GM12878 (cell line): Measurements from ENCODE around the gene ALG12. TPM values are rescaled to one million over a fixed set of nuclear protein-coding genes. Genes with fewer than 3 reads are reported as not detected.

Source experiments
- ATAC-seq: fragments of 200-7000 bp; cut with Tn5 transposase; 3 replicates; pipeline ENCODE4 v1.9.1; 2020; ENCODE audit warnings: mild to moderate bottlenecking, moderate library complexity
- BruUV-seq: library from RNA; stranded (reverse); fragments of 400-500 nt; replicated peaks from 2 replicates; lab custom pipeline; 2021; lab: Mats Ljungman, UMichigan
- CTCF ChIA-PET: fragments of 300-600 bp; sonication (Branson Sonifier 250); formaldehyde crosslinking; extraction: SDS; loops from one replicate; lab custom pipeline; 2021; ENCODE audit warnings: inconsistent platforms; lab: Yijun Ruan, JAX
- POLR2A ChIA-PET: fragments of 350-600 bp; formaldehyde crosslinking; extraction: SDS; loops from one replicate; lab custom pipeline; 2021; ENCODE audit warnings: inconsistent platforms; lab: Charles Lee
- RAD21 ChIA-PET: fragments of 300-600 bp; sonication (Branson Sonifier 250); formaldehyde crosslinking; loops from one replicate; lab custom pipeline; 2023; ENCODE audit warnings: antibody characterized with exemption; ENCODE audit not compliant: unreplicated experiment; lab: Charles Lee
- SMC1A ChIA-PET: fragments of 300-600 bp; sonication (Branson Sonifier 250); formaldehyde crosslinking; loops from one replicate; lab custom pipeline; 2023; ENCODE audit not compliant: unreplicated experiment, uncharacterized antibody; lab: Charles Lee
- DNase-seq: peaks from one replicate; pipeline ENCODE4 v3.0.0-alpha.2; 2011; ENCODE audit warnings: low read depth, low spot score
- FAIRE-seq: peaks from 3 replicates; lab custom pipeline; 2011; peaks lifted over from hg19 to GRCh38; lab: Jason Lieb, UNC
- H2AFZ ChIP-seq: 2 replicates; pipeline ENCODE4 v1.6.0; 2011; ENCODE audit warnings: low read depth, low read length, control low read depth; ENCODE audit not compliant: control insufficient read depth
- H3K27ac ChIP-seq: 2 replicates; pipeline ENCODE4 v1.5.1; 2011; ENCODE audit warnings: control low read depth; ENCODE audit not compliant: control insufficient read depth, insufficient read depth
- H3K27me3 ChIP-seq, 2 experiments: replicated peaks in 1 of 2; 2 replicates each; pipeline versions ENCODE4 v1.6.0 to v1.6.1; 2011; ENCODE audit warnings: low read length in 1 of 2; ENCODE audit not compliant: control insufficient read depth in 2 of 2, insufficient read depth in 2 of 2
- H3K36me3 ChIP-seq, 2 experiments: 2 replicates each; pipeline ENCODE4 v1.5.1; 2011; ENCODE audit warnings: low read length in 1 of 2; ENCODE audit not compliant: control insufficient read depth in 2 of 2, insufficient read depth in 2 of 2
- H3K4me1 ChIP-seq: 2 replicates; pipeline ENCODE4 v1.6.1; 2011; ENCODE audit warnings: mild to moderate bottlenecking, low read length, moderate library complexity, mixed read lengths; ENCODE audit not compliant: control insufficient read depth, insufficient read depth
- H3K4me2 ChIP-seq: 2 replicates; pipeline ENCODE4 v1.6.0; 2011; ENCODE audit warnings: control low read depth; ENCODE audit not compliant: control insufficient read depth, insufficient read depth
- H3K4me3 ChIP-seq: fragments of 200-600 bp; sonication (generic); 2 replicates; pipeline ENCODE4 v1.5.1; 2016
- H3K79me2 ChIP-seq: 2 replicates; pipeline ENCODE4 v1.6.0; 2011; ENCODE audit warnings: low read length; ENCODE audit not compliant: control insufficient read depth, insufficient read depth
- H3K9ac ChIP-seq: 2 replicates; pipeline ENCODE4 v1.8.0; 2011; ENCODE audit warnings: low read length, control low read depth, mixed read lengths; ENCODE audit not compliant: control insufficient read depth, insufficient read depth
- H3K9me3 ChIP-seq: replicated peaks from 3 replicates; pipeline ENCODE4 v1.5.1; 2011; ENCODE audit warnings: mild to moderate bottlenecking, low read length; ENCODE audit not compliant: control insufficient read depth, insufficient read depth
- H4K20me1 ChIP-seq: 2 replicates; pipeline ENCODE4 v1.6.0; 2011; ENCODE audit not compliant: control insufficient read depth, insufficient read depth
- ASH2L ChIP-seq: fragments of 300-600, 200-600 bp; sonication (generic); IDR thresholded peaks from 2 replicates; pipeline ENCODE4 v1.6.1; 2017; ENCODE audit warnings: low read depth, mild to moderate bottlenecking, borderline replicate concordance
- BCL11A ChIP-seq: IDR thresholded peaks from 2 replicates; pipeline ENCODE4 v1.6.1; 2011; ENCODE audit warnings: low read depth, low read length
- CBFB ChIP-seq: IDR thresholded peaks from 2 replicates; pipeline ENCODE4 v1.6.1; 2016; ENCODE audit warnings: antibody characterized with exemption, low read depth
- CBX5 ChIP-seq: sonication (generic); IDR thresholded peaks from 2 replicates; pipeline ENCODE4 v1.6.1; 2016; ENCODE audit warnings: low read depth, moderate library complexity, mild to moderate bottlenecking, inconsistent platforms
- CEBPB ChIP-seq, 2 experiments: fragments of 150-350 bp in 1 of 2; IDR thresholded peaks; 2 replicates each; pipeline ENCODE4 v1.6.1; 2012 to 2014; ENCODE audit warnings: low read depth in 2 of 2, low read length in 2 of 2, borderline replicate concordance in 1 of 2, inconsistent platforms in 1 of 2
- E4F1 ChIP-seq: fragments of 450-650 bp; IDR thresholded peaks from 2 replicates; pipeline ENCODE4 v1.6.1; 2018; ENCODE audit warnings: borderline replicate concordance, mild to moderate bottlenecking; ENCODE audit not compliant: partially characterized antibody
- GABPA ChIP-seq: IDR thresholded peaks from 2 replicates; pipeline ENCODE4 v1.6.1; 2014; ENCODE audit warnings: antibody characterized with exemption, low read depth, mild to moderate bottlenecking, inconsistent platforms
- GATAD2B ChIP-seq: fragments of 450-650 bp; conservative IDR thresholded peaks from 2 replicates; pipeline ENCODE4 v1.6.1; 2017; ENCODE audit warnings: low read depth, mild to moderate bottlenecking, moderate library complexity
- NFXL1 ChIP-seq: fragments of 450-650 bp; IDR thresholded peaks from 2 replicates; pipeline ENCODE4 v1.6.1; 2017; ENCODE audit warnings: antibody characterized with exemption, mild to moderate bottlenecking, borderline replicate concordance
- PBX3 ChIP-seq: IDR thresholded peaks from 2 replicates; pipeline ENCODE4 v1.6.1; 2011; ENCODE audit warnings: mild to moderate bottlenecking, low read depth, low read length, moderate library complexity; ENCODE audit not compliant: insufficient replicate concordance
- STAT3 ChIP-seq: IDR thresholded peaks from 2 replicates; pipeline ENCODE4 v1.6.1; 2011; ENCODE audit warnings: low read depth, low read length, improper control_type of control experiment
- ZBTB4 ChIP-seq: fragments of 450-650 bp; formaldehyde crosslinking; IDR thresholded peaks from 2 replicates; pipeline ENCODE4 v1.4.0; 2022; ENCODE audit warnings: mild to moderate bottlenecking, moderate library complexity
- ZNF24 ChIP-seq: fragments of 450-650 bp; IDR thresholded peaks from 2 replicates; pipeline ENCODE4 v1.6.1; 2017; ENCODE audit warnings: antibody characterized with exemption, mild to moderate bottlenecking
- WGBS: methylation state at CpG from one replicate; pipeline ENCODE4 v1.1.6; 2016; ENCODE audit warnings: low lambda C conversion rate; ENCODE audit not compliant: insufficient replicate concordance, insufficient coverage; ENCODE audit errors: missing lambda C conversion rate; 5-methylcytosine and 5-hydroxymethylcytosine counted together
- in situ Hi-C: fragments of 300-500 bp; cut with MboI; formaldehyde crosslinking; loops from 9 replicates; pipeline ENCODE4 v1.14.3; 2018; ENCODE audit warnings: mixed read lengths
- intact Hi-C: fragments of 100-400 bp; cut with micrococcal nuclease; formaldehyde crosslinking; loops from one replicate; pipeline ENCODE4 v1.14.2; 2022; ENCODE audit not compliant: unreplicated experiment
- polyA plus RNA-seq, 11 experiments: library from polyadenylated mRNA; depleted of rRNA in 4 of 11; unstranded in 6 of 11; stranded (reverse) in 5 of 11; fragments of >200 nt; fragmentation: Nextera tagmentation in 4 of 11; fragmentation: Illumina TruSeq in 1 of 11; extraction: Ambion mirVana in 4 of 11; extraction: Trizol in 1 of 11; gene quantifications; 1 replicate in 1 of 11; 2 replicates in 10 of 11; pipeline versions ENCODE4 v1.2.1 to v1.2.3, GENCODE V29; 2011 to 2016; ENCODE audit warnings: inconsistent platforms in 2 of 11, missing spikeins in 2 of 11, low read depth in 1 of 11
- total RNA-seq, 4 experiments: library from RNA; depleted of rRNA in 3 of 4; stranded (reverse); fragments of >200 nt in 3 of 4; fragmentation: Illumina TruSeq in 1 of 4; extraction: Trizol in 1 of 4; gene quantifications; 2 replicates each; pipeline versions ENCODE4 v1.2.1 to v1.2.3, GENCODE V29; 2013 to 2021

ALG12 gene
- total and polyA plus RNA-seq, 10 of the 15 experiments (the other 5 are each of a cell fraction or from before 2014, with no cell fraction given) = 0.22 to 23.4 (median 6.6) TPM

GRCh38 chr22:49955581-49956417 lies 37.6 kb upstream of the ALG12 start (continued):
- TF ChIP-seq ZBTB4 (CRISPR knock-in tag) (no peak), E4F1 (no peak)

GRCh38 chr22:49954991-49955580 lies 36.8 kb upstream of the ALG12 start:
- Histone ChIP-seq H3K79me2 (peaks cover 5% of the 10 kb centered on the region; the same call in 1 of the 2 replicates), H4K20me1 (no peaks in the 10 kb centered on the region), H2AFZ (no peak overlapping the region), H3K9ac (no peak overlapping the region), H3K4me2 (no peak overlapping the region), H3K9me3 (no peaks in the 10 kb centered on the region), H3K36me3 (no peaks in the 10 kb centered on the region), H3K4me1 (peaks cover 8% of the 10 kb centered on the region), H3K27me3 (no peaks in the 10 kb centered on the region), H3K27ac (no peak overlapping the region), H3K4me3 (no peak overlapping the region)
- ChIA-PET CTCF (no interaction called here), RAD21 (no interaction called here), POLR2A (interaction anchor here (0.8 kb wide), 1 partner anchor 9 kb away, joined by 4 read pairs; no protein-coding TSS in a partner anchor), SMC1A (no interaction called here)
- WGBS = 50% methylated on average over 15 of the region's 15 CpGs
- no peak for FAIRE-seq
- ATAC-seq = no peak
- in situ Hi-C loops (no loop called here), intact Hi-C loops (no loop called here)
- DNase-seq = no peak
- no TSS peak for BruUV-seq
- TF ChIP-seq CBFB = no peak
- TF ChIP-seq ASH2L = no peak
- no peak for TF ChIP-seq NFXL1
- TF ChIP-seq ZNF24 = no peak
- TF ChIP-seq GABPA = no peak
- no peak for TF ChIP-seq CEBPB (IDR thresholded peaks at IDR 0.05; ENCODE audit: borderline replicate concordance in 1 of 2, low read depth in 2 of 2, low read length in 2 of 2)
- TF ChIP-seq CBX5 = no peak
- TF ChIP-seq PBX3 = no peak
- no peak for TF ChIP-seq STAT3
- no peak for TF ChIP-seq BCL11A
- no peak for TF ChIP-seq GATAD2B
